Measurements from ENCODE around the gene TRANK1.

TRANK1 gene

DNA sequence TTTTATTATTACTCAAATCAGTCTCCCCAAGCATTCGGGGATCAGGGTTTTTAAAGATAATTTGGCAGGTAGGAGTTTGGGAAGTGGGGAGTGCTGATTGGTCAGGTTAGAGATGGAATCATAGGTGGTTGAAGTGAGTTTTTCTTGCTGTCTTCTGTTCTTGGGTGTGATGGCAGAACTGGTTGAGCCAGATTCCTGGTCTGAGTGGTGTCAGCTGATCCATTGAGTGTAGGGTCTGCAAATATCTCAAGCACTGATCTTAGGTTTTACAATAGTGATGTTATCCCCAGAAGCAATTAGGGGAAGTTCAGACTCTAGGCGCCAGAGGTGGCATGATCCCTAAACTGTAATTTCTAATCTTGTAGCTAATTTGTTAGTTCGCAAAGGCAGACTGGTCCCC is 20.6 kb upstream of the TRANK1 start:
- ATAC-seq, result no peak

DNA sequence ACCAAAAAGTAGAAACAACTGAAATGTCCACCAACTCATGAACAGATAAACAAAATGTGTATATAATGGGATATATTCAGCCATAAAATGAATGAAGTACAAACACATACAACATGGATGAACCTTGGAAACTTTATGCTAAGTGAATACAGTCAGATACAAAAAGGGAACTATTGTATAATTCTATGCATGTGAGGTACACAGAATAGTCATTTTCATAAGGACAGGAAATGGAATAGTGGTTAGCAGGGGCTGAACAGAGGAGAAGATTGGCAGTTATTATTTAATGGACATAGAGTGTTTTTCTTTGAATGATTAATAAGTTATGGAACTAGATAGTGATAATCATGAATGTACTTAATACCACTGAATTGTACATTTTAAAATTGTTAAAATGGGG is 20.0 kb upstream of the TRANK1 start:
- TF ChIP-seq TOX (CRISPR knock-in tag; IDR thresholded peaks at IDR 0.05; ENCODE audit: borderline replicate concordance) (no peak), CSRNP3 (CRISPR knock-in tag; IDR thresholded peaks at IDR 0.05) (no peak), GLIS3 (CRISPR knock-in tag; IDR thresholded peaks at IDR 0.05) (no peak), ZFP3 (CRISPR knock-in tag; IDR thresholded peaks at IDR 0.05) (no peak), TCF4 (CRISPR knock-in tag; IDR thresholded peaks at IDR 0.05; ENCODE audit: borderline replicate concordance) (no peak), ARNTL (CRISPR knock-in tag; IDR thresholded peaks at IDR 0.05; ENCODE audit: borderline replicate concordance, low read depth) (no peak), POU6F1 (CRISPR knock-in tag; IDR thresholded peaks at IDR 0.05; ENCODE audit: borderline replicate concordance, low read depth) (no peak), OSR1 (CRISPR knock-in tag; IDR thresholded peaks at IDR 0.05) (no peak), ZNF565 (CRISPR knock-in tag; conservative IDR thresholded peaks at IDR 0.05; ENCODE audit: low read depth) (no peak), ESRRG (CRISPR knock-in tag; IDR thresholded peaks at IDR 0.05) (no peak), ISL1 (CRISPR knock-in tag; IDR thresholded peaks at IDR 0.05) (no peak)
- TF ChIP-seq, protein P1, sequence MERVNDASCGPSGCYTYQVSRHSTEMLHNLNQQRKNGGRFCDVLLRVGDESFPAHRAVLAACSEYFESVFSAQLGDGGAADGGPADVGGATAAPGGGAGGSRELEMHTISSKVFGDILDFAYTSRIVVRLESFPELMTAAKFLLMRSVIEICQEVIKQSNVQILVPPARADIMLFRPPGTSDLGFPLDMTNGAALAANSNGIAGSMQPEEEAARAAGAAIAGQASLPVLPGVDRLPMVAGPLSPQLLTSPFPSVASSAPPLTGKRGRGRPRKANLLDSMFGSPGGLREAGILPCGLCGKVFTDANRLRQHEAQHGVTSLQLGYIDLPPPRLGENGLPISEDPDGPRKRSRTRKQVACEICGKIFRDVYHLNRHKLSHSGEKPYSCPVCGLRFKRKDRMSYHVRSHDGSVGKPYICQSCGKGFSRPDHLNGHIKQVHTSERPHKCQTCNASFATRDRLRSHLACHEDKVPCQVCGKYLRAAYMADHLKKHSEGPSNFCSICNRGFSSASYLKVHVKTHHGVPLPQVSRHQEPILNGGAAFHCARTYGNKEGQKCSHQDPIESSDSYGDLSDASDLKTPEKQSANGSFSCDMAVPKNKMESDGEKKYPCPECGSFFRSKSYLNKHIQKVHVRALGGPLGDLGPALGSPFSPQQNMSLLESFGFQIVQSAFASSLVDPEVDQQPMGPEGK (CRISPR knock-in tag; IDR thresholded peaks at IDR 0.05; ENCODE audit: borderline replicate concordance), result no peak
- no peak for ATAC-seq

More for the DNA sequence above, 20.6 kb upstream of the TRANK1 start:
- no peak for TF ChIP-seq ZFP3 (CRISPR knock-in tag; IDR thresholded peaks at IDR 0.05)
- no peak for TF ChIP-seq PPARA (CRISPR knock-in tag; IDR thresholded peaks at IDR 0.05; ENCODE audit: borderline replicate concordance)
- no peak for TF ChIP-seq CSDC2 (CRISPR knock-in tag; IDR thresholded peaks at IDR 0.05)
- TF ChIP-seq TOX (CRISPR knock-in tag; IDR thresholded peaks at IDR 0.05; ENCODE audit: borderline replicate concordance), result no peak
- no peak for TF ChIP-seq GLIS3 (CRISPR knock-in tag; IDR thresholded peaks at IDR 0.05)
- TF ChIP-seq ZC3H10 (CRISPR knock-in tag; IDR thresholded peaks at IDR 0.05), result no peak
- no peak for TF ChIP-seq ZNF565 (CRISPR knock-in tag; conservative IDR thresholded peaks at IDR 0.05; ENCODE audit: low read depth)
- TF ChIP-seq, protein P1 (CRISPR knock-in tag; IDR thresholded peaks at IDR 0.05; ENCODE audit: borderline replicate concordance), result no peak
- TF ChIP-seq BACH2 (CRISPR knock-in tag; IDR thresholded peaks at IDR 0.05; ENCODE audit: borderline replicate concordance), result no peak
- no peak for TF ChIP-seq ZNF70 (CRISPR knock-in tag; IDR thresholded peaks at IDR 0.05)
- TF ChIP-seq ZNF8 (CRISPR knock-in tag; IDR thresholded peaks at IDR 0.05), result no peak
- no peak for TF ChIP-seq ZFP30 (CRISPR knock-in tag; IDR thresholded peaks at IDR 0.05)
- TF ChIP-seq RARB (CRISPR knock-in tag; IDR thresholded peaks at IDR 0.05), result no peak
- TF ChIP-seq ARNTL (CRISPR knock-in tag; IDR thresholded peaks at IDR 0.05; ENCODE audit: borderline replicate concordance, low read depth), result no peak
- no peak for TF ChIP-seq SNAI2 (CRISPR knock-in tag; IDR thresholded peaks at IDR 0.05)
- no peak for TF ChIP-seq ISL1 (CRISPR knock-in tag; IDR thresholded peaks at IDR 0.05)
- no peak for TF ChIP-seq CSRNP3 (CRISPR knock-in tag; IDR thresholded peaks at IDR 0.05)
- TF ChIP-seq, protein P2, sequence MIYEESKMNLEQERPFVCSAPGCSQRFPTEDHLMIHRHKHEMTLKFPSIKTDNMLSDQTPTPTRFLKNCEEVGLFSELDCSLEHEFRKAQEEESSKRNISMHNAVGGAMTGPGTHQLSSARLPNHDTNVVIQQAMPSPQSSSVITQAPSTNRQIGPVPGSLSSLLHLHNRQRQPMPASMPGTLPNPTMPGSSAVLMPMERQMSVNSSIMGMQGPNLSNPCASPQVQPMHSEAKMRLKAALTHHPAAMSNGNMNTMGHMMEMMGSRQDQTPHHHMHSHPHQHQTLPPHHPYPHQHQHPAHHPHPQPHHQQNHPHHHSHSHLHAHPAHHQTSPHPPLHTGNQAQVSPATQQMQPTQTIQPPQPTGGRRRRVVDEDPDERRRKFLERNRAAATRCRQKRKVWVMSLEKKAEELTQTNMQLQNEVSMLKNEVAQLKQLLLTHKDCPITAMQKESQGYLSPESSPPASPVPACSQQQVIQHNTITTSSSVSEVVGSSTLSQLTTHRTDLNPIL (CRISPR knock-in tag; IDR thresholded peaks at IDR 0.05; ENCODE audit: low read depth), result no peak
- TF ChIP-seq TCF4 (CRISPR knock-in tag; IDR thresholded peaks at IDR 0.05; ENCODE audit: borderline replicate concordance), result no peak

Data from SK-N-SH treated with all-trans-retinoic acid at 6 μM for 48 hours (cell line).